HUES6 (cell line): ENCODE results near the gene SOAT1.

Experiments used
- H3K27ac ChIP-seq: 2 replicates; pipeline ENCODE4 v1.7.0; 2013; ENCODE audit warnings: low read depth, mild to moderate bottlenecking, low read length, inconsistent platforms
- H3K27me3 ChIP-seq: 2 replicates; pipeline ENCODE4 v1.6.1; 2013; ENCODE audit warnings: low read length; ENCODE audit not compliant: control insufficient read depth, insufficient read depth
- H3K36me3 ChIP-seq: 2 replicates; pipeline ENCODE4 v1.6.1; 2013; ENCODE audit warnings: low read length; ENCODE audit not compliant: control insufficient read depth, insufficient read depth
- H3K4me1 ChIP-seq: 2 replicates; pipeline ENCODE4 v1.6.1; 2013; ENCODE audit warnings: low read length; ENCODE audit not compliant: control insufficient read depth, insufficient read depth
- H3K4me3 ChIP-seq: 2 replicates; pipeline ENCODE4 v1.5.1; 2013; ENCODE audit warnings: low read depth, low read length
- H3K9ac ChIP-seq: one replicate; pipeline ENCODE4 v1.6.1; 2013; ENCODE audit warnings: mild to moderate bottlenecking, low read length
- H3K9me3 ChIP-seq: 2 replicates; pipeline ENCODE4 v1.6.1; 2013; ENCODE audit warnings: low read depth, low read length; ENCODE audit not compliant: control insufficient read depth, insufficient read depth

The SOAT1 gene

DNA sequence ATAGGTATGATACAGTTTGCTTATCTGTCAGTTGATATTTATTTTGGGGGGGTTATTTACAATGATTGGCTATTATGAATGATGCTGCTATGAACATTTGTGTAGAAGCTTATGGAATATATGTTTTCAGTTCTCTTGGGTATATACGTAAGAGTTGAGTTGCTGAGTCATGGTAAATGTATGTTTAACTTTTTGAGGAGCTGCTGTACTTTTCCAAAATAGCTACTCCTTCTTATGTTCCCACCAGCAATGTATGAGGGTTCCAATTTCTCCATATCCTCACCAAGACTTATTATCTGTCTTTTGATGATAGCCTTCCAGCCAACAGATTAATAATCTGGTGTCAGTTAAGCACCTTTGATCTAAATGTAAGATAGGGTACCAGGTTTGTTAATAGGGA, 11.9 kb downstream of the SOAT1 start:
- no peaks in the 10 kb centered on the region for H3K4me1 ChIP-seq
- no peaks in the 10 kb centered on the region for H3K9me3 ChIP-seq
- no peak overlapping the region for H3K9ac ChIP-seq
- H3K27ac ChIP-seq: no peak overlapping the region
- no peaks in the 10 kb centered on the region; the same call in 1 of the 2 replicates for H3K27me3 ChIP-seq
- H3K4me3 ChIP-seq: no peak overlapping the region
- no peaks in the 10 kb centered on the region; the same call in 1 of the 2 replicates for H3K36me3 ChIP-seq

- Histone ChIP-seq H3K9me3 (no peaks in the 10 kb centered on the region), H3K9ac (no peak overlapping the region), H3K36me3 (no peaks in the 10 kb centered on the region), H3K27me3 (no peaks in the 10 kb centered on the region), H3K4me3 (no peak overlapping the region), H3K27ac (no peak overlapping the region), H3K4me1 (no peaks in the 10 kb centered on the region)
These were observed 16.7 kb downstream of the SOAT1 start for GRCh38 chr1:179310291-179310690.

DNA sequence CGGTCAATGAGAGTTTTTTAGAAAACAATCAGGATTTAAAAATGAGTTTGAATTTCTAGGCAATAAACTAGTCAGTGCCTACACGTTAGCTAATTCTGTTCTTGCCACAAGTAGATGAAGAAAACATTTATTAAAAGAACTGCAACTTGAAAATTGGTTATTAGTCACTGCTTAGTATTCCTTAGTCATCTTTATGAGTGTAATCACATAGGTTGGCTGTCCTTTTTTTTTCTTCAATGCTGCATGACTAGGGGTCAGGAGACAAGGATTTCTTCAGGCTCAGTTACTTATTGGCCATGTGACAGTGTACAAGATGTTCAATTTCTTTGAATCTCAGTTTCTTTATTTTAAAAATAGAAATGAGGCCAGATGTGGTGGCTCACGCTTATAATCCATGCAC, 17.1 kb downstream of the SOAT1 start:
- no peak overlapping the region for H3K9ac ChIP-seq
- H3K27ac ChIP-seq: no peak overlapping the region
- no peaks in the 10 kb centered on the region for H3K27me3 ChIP-seq
- H3K9me3 ChIP-seq: no peaks in the 10 kb centered on the region
- H3K4me1 ChIP-seq: no peaks in the 10 kb centered on the region
- H3K36me3 ChIP-seq: no peaks in the 10 kb centered on the region
- no peak overlapping the region for H3K4me3 ChIP-seq

GRCh38 chr1:179311149-179311700, 17.6 kb downstream of the SOAT1 start:
- Histone ChIP-seq H3K4me1 (no peaks in the 10 kb centered on the region), H3K9me3 (no peaks in the 10 kb centered on the region), H3K9ac (no peak overlapping the region), H3K27ac (no peak overlapping the region), H3K27me3 (no peaks in the 10 kb centered on the region), H3K36me3 (no peaks in the 10 kb centered on the region), H3K4me3 (no peak overlapping the region)

DNA sequence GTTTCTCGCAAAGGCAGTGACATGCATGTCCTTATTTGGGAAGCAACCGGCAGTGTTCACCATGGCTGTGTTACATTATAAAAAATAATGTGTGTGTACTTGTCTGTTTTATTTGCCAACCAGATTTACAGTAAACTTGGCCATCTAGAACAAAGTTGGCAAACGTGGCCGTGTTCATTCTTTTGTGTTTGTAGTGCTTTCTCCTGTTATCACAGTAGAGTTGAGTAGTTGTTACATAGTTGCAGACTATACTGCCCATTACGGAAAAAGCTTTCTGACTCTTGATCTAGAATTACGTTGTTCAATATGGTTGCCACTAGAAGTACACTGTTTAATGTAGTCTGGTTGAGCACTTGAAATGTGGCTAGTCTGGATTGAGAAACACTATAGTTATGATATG, 19.4 kb downstream of the SOAT1 start:
- Histone ChIP-seq H3K27ac (no peak overlapping the region), H3K4me1 (no peaks in the 10 kb centered on the region), H3K36me3 (no peaks in the 10 kb centered on the region), H3K27me3 (no peaks in the 10 kb centered on the region), H3K9ac (no peak overlapping the region), H3K9me3 (no peaks in the 10 kb centered on the region), H3K4me3 (no peak overlapping the region)

DNA sequence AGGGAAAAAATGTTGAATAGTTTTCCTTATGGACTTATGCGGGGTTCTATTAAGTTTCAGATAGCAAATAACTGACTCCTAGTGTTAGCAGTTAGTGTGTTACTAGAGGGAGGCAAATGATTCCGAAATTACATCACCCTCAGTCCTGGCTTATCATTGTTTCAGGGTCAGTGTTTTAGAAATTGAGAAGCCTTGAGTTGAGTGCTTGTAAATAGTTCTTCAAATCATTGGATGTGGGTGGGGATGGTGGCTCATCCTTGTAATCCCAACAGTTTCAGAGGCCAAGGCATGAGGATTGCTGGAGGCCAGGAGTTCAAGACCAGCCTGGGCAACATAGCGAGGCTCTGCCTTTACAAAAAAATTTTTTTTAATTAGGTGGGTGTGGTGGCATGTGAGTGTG, 21.3 kb downstream of the SOAT1 start:
- Histone ChIP-seq H3K4me1 (peaks cover 4% of the 10 kb centered on the region), H3K9ac (no peak overlapping the region), H3K27me3 (no peaks in the 10 kb centered on the region), H3K27ac (no peak overlapping the region), H3K36me3 (no peaks in the 10 kb centered on the region), H3K4me3 (no peak overlapping the region), H3K9me3 (no peaks in the 10 kb centered on the region)

- Histone ChIP-seq H3K27me3 (no peaks in the 10 kb centered on the region), H3K4me1 (peaks cover 4% of the 10 kb centered on the region), H3K9me3 (no peaks in the 10 kb centered on the region), H3K27ac (no peak overlapping the region), H3K36me3 (no peaks in the 10 kb centered on the region), H3K9ac (no peak overlapping the region), H3K4me3 (no peak overlapping the region)
These were observed 24.9 kb downstream of the SOAT1 start for GRCh38 chr1:179318491-179318890.

- Histone ChIP-seq H3K4me1 (peaks cover 4% of the 10 kb centered on the region), H3K27me3 (no peaks in the 10 kb centered on the region), H3K9ac (no peak overlapping the region), H3K9me3 (no peaks in the 10 kb centered on the region), H3K27ac (no peak overlapping the region), H3K4me3 (no peak overlapping the region), H3K36me3 (no peaks in the 10 kb centered on the region)
These were observed 28.1 kb downstream of the SOAT1 start for GRCh38 chr1:179321533-179322216.

DNA sequence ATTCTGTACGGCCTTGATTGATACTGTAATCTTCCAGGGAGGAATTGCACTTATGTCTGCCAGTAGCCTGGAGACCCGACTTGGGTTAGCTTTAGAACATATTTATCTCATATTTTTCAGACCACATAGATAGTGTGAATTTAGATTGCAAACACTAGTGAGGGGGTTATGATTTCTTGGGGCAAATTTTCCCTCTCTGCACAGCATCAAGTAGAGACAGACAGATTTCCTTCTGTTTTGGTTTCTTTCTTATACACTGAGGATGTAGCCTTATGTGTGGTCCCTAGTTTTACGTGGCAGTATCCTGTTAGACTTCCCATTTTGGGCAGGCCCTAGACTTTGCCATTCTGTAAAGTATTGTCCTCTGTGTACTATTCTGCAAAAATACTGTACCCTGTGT, 29.0 kb downstream of the SOAT1 start:
- no peaks in the 10 kb centered on the region for H3K36me3 ChIP-seq
- no peaks in the 10 kb centered on the region for H3K27me3 ChIP-seq
- H3K27ac ChIP-seq: no peak overlapping the region
- no peak overlapping the region for H3K9ac ChIP-seq
- H3K9me3 ChIP-seq: no peaks in the 10 kb centered on the region
- H3K4me1 ChIP-seq: peaks cover 4% of the 10 kb centered on the region
- H3K4me3 ChIP-seq: no peak overlapping the region

DNA sequence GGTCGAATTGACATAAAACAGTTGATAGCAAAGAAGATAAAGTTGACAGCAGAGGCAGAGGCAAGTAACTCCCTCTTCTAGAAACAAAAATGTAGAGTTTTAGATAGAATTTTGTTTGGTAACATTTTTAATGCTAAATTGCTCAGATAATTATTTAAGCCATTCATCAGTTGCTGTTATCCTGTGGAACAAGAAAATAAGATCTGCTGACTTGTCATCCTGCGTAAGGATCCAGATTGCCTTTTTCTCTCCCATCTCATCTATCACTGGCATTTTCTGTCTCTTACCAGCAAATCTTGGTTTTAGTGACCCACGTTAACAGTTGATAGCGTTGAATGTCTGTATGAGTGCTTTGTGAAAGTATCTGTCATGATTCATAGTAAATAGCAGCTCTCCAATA, 29.8 kb downstream of the SOAT1 start:
- no peaks in the 10 kb centered on the region for H3K9me3 ChIP-seq
- H3K4me1 ChIP-seq: peaks cover 3% of the 10 kb centered on the region
- H3K4me3 ChIP-seq: no peak overlapping the region
- no peaks in the 10 kb centered on the region for H3K36me3 ChIP-seq
- no peak overlapping the region for H3K9ac ChIP-seq
- no peaks in the 10 kb centered on the region for H3K27me3 ChIP-seq
- no peak overlapping the region for H3K27ac ChIP-seq

DNA sequence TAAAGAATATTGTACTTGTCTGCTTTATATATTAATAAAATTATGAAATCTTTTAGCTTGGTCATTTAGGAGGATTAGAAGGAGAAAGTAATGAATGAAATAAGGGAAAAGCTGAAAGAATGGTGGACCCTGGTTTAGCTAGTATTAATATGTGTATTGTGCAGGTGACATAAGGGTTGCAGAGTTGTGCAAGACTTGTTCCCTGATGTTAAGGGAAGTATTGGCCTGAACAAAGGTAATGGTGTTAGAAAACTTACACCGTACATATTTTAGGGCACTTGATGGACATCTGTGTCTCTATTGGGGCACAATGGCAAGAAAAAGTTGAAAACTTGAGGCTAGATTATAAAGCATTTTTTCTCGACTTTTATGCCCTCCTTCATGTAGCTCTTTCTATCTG, 32.2 kb downstream of the SOAT1 start:
- no peaks in the 10 kb centered on the region for H3K36me3 ChIP-seq

More for the DNA sequence above, 32.2 kb downstream of the SOAT1 start:
- Histone ChIP-seq H3K9ac (no peak overlapping the region), H3K4me3 (no peak overlapping the region), H3K4me1 (no peaks in the 10 kb centered on the region), H3K27ac (no peak overlapping the region), H3K9me3 (peaks cover 6% of the 10 kb centered on the region; the same call in 1 of the 2 replicates), H3K27me3 (no peaks in the 10 kb centered on the region)
